ENCODE measurements around the gene DDX51.

The DDX51 gene

DNA sequence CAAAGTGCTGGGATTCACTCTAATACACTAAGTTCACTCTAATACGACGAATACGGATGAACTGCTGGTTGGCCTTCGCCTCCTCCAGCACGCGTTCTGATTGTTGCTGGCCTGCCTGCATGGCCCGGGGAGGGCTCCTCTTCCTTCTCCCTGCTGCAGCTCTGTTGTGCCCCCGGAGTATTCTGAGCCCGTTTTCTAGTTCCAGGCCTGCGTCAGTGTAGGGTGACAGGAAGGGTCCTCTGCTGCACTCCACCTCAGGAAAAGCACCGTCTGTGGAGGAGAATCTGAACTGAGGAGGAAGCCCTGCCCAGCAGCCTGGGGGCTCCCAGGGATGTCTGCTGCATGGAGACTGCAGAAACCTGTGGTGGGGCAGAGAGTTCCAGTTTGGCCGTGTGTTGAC is 44.4 kb downstream of the DDX51 start:
- H3K4me3 Mint-ChIP-seq, result no peak overlapping the region
- DNase-seq, result no peak
- H3K27me3 Mint-ChIP-seq (ENCODE audit: low read depth, poor library complexity), result peaks cover 3% of the 10 kb centered on the region
- H3K4me1 Mint-ChIP-seq, result peaks cover 8% of the 10 kb centered on the region
- TF ChIP-seq, protein P1, sequence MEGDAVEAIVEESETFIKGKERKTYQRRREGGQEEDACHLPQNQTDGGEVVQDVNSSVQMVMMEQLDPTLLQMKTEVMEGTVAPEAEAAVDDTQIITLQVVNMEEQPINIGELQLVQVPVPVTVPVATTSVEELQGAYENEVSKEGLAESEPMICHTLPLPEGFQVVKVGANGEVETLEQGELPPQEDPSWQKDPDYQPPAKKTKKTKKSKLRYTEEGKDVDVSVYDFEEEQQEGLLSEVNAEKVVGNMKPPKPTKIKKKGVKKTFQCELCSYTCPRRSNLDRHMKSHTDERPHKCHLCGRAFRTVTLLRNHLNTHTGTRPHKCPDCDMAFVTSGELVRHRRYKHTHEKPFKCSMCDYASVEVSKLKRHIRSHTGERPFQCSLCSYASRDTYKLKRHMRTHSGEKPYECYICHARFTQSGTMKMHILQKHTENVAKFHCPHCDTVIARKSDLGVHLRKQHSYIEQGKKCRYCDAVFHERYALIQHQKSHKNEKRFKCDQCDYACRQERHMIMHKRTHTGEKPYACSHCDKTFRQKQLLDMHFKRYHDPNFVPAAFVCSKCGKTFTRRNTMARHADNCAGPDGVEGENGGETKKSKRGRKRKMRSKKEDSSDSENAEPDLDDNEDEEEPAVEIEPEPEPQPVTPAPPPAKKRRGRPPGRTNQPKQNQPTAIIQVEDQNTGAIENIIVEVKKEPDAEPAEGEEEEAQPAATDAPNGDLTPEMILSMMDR (IDR thresholded peaks at IDR 0.05), result no peak
- peaks cover 7% of the 10 kb centered on the region for H3K9me3 Mint-ChIP-seq
- H3K27ac Mint-ChIP-seq, result peak overlapping the region; percentile 30
- peaks cover 46% of the 10 kb centered on the region for H3K36me3 Mint-ChIP-seq (ENCODE audit: low read depth)

- peaks cover 7% of the 10 kb centered on the region for H3K9me3 Mint-ChIP-seq
- peaks cover 79% of the 10 kb centered on the region for H3K36me3 Mint-ChIP-seq (ENCODE audit: low read depth)
- no peak overlapping the region for H3K4me3 Mint-ChIP-seq
- no peak overlapping the region for H3K27ac Mint-ChIP-seq
- peaks cover 3% of the 10 kb centered on the region for H3K27me3 Mint-ChIP-seq (ENCODE audit: low read depth, poor library complexity)
- no peak for DNase-seq
- no peaks in the 10 kb centered on the region for H3K4me1 Mint-ChIP-seq
- TF ChIP-seq, protein P1 (IDR thresholded peaks at IDR 0.05), result no peak
Observed at GRCh38 chr12:132095520-132096409, 48.4 kb downstream of the DDX51 start.

- H3K4me1 Mint-ChIP-seq, result no peaks in the 10 kb centered on the region
- DNase-seq, result no peak
- no peak overlapping the region for H3K27ac Mint-ChIP-seq
- peaks cover 13% of the 10 kb centered on the region for H3K9me3 Mint-ChIP-seq
- TF ChIP-seq, protein P1 (IDR thresholded peaks at IDR 0.05), result no peak
- H3K4me3 Mint-ChIP-seq, result no peak overlapping the region
- peaks cover 87% of the 10 kb centered on the region for H3K36me3 Mint-ChIP-seq (ENCODE audit: low read depth)
- H3K27me3 Mint-ChIP-seq (ENCODE audit: low read depth, poor library complexity), result peaks cover 3% of the 10 kb centered on the region
Observed at GRCh38 chr12:132094269-132094891, 49.7 kb downstream of the DDX51 start.

- Mint-ChIP-seq H3K4me1 (peaks cover 17% of the 10 kb centered on the region), H3K36me3 (ENCODE audit: low read depth) (peaks cover 74% of the 10 kb centered on the region), H3K27me3 (ENCODE audit: low read depth, poor library complexity) (no peaks in the 10 kb centered on the region), H3K9me3 (peaks cover 9% of the 10 kb centered on the region), H3K27ac (no peak overlapping the region), H3K4me3 (no peak overlapping the region)
- TF ChIP-seq, protein P1 (IDR thresholded peaks at IDR 0.05), result no peak
- no peak for DNase-seq
Observed at GRCh38 chr12:132089407-132089910, 54.7 kb downstream of the DDX51 start.

All from nephron progenitor cell (in vitro differentiated cells).